CD4-positive, CD25-positive, alpha-beta regulatory T cell (primary cell): ENCODE results near the gene C10orf88. TPM values are rescaled to one million over a fixed set of nuclear protein-coding genes. Genes with fewer than 3 reads are reported as not detected.
A peak's percentile ranks its signal among the peaks of the same experiment; 100 is the strongest.

Source experiments
- ATAC-seq, 2 donors: fragments of 150-1000 bp; cut with Tn5 transposase; one replicate each; pipeline ENCODE4 v1.10.0; 2021; ENCODE audit warnings: low read depth in 2 of 2, moderate number of reproducible peaks in 2 of 2, moderate library complexity in 1 of 2
- DNase-seq, 3 donors: peaks; one replicate each; pipeline versions ENCODE4 v3.0.0 to v3.0.0-alpha.2; 2012 to 2022; ENCODE audit warnings: mixed read lengths in 1 of 3
- H3K27ac ChIP-seq: one replicate; pipeline ENCODE4 v1.7.0; 2013; ENCODE audit warnings: mild to moderate bottlenecking, low read length; ENCODE audit not compliant: insufficient read depth, poor library complexity, severe bottlenecking
- H3K27me3 ChIP-seq: one replicate; pipeline ENCODE4 v1.7.0; 2013; ENCODE audit warnings: low read length; ENCODE audit not compliant: control insufficient read depth, insufficient read depth
- H3K36me3 ChIP-seq: one replicate; pipeline ENCODE4 v1.7.0; 2013; ENCODE audit warnings: mild to moderate bottlenecking, low read length, moderate library complexity; ENCODE audit not compliant: control insufficient read depth, insufficient read depth
- H3K4me1 ChIP-seq: 2 replicates; pipeline ENCODE4 v1.7.0; 2013; ENCODE audit warnings: mild to moderate bottlenecking, low read length; ENCODE audit not compliant: insufficient read depth, control insufficient read depth, poor library complexity, severe bottlenecking
- H3K4me3 ChIP-seq: one replicate; pipeline ENCODE4 v1.7.0; 2013; ENCODE audit warnings: low read depth, mild to moderate bottlenecking, low read length, moderate library complexity
- H3K9me3 ChIP-seq, 2 experiments: 1 replicate in 1 of 2; 2 replicates in 1 of 2; pipeline ENCODE4 v1.7.0; 2013; ENCODE audit warnings: low read length in 2 of 2, mild to moderate bottlenecking in 1 of 2, moderate library complexity in 1 of 2; ENCODE audit not compliant: control insufficient read depth in 2 of 2
- H3K27ac Mint-ChIP-seq, 3 donors: one replicate each; pipeline ENCODE4 v1.8.0; 2020 to 2022; ENCODE audit warnings: mild to moderate bottlenecking in 3 of 3, mixed read lengths in 3 of 3, moderate library complexity in 2 of 3
- H3K27me3 Mint-ChIP-seq: one replicate; pipeline ENCODE4 v1.8.0; 2022; ENCODE audit warnings: mild to moderate bottlenecking, mixed read lengths
- H3K36me3 Mint-ChIP-seq: one replicate; pipeline ENCODE4 v1.8.0; 2020; ENCODE audit warnings: mixed read lengths
- H3K4me1 Mint-ChIP-seq, 4 donors: one replicate each; pipeline ENCODE4 v1.8.0; 2020 to 2022; ENCODE audit warnings: mixed read lengths in 4 of 4, mild to moderate bottlenecking in 1 of 4
- H3K4me3 Mint-ChIP-seq, 4 donors: one replicate each; pipeline ENCODE4 v1.8.0; 2020 to 2022; ENCODE audit warnings: mild to moderate bottlenecking in 4 of 4, mixed read lengths in 4 of 4, moderate library complexity in 3 of 4
- H3K9me3 Mint-ChIP-seq, 7 donors: one replicate each; pipeline ENCODE4 v1.8.0; 2020 to 2022; ENCODE audit warnings: mixed read lengths in 7 of 7, mild to moderate bottlenecking in 3 of 7, moderate library complexity in 2 of 7
- polyA plus RNA-seq, 4 donors: library from polyadenylated mRNA; unstranded; fragments of 300-500 nt; fragmentation: Illumina TruSeq; gene quantifications; one replicate each; pipeline ENCODE4 v1.2.3, GENCODE V29; 2021
- total RNA-seq: library from RNA; stranded (reverse); gene quantifications from one replicate; pipeline ENCODE4 v1.2.3, GENCODE V29; 2022

The C10orf88 gene
- total and polyA plus RNA-seq, 5 donors from 2014 or later, result 7.7 to 14.2 (median 10.7) TPM

- H3K36me3 ChIP-seq, result no peaks in the 10 kb centered on the region
- H3K4me3 Mint-ChIP-seq, result peak overlapping the region; percentile 89 to 95 (median 94)
- no peaks in the 10 kb centered on the region for H3K9me3 ChIP-seq
- H3K27ac ChIP-seq, result peak overlapping the region; percentile 45
- H3K4me3 ChIP-seq, result peak overlapping the region; percentile 85
- H3K36me3 Mint-ChIP-seq, result peaks cover 5% of the 10 kb centered on the region
- H3K4me1 ChIP-seq, result peaks cover 10% of the 10 kb centered on the region
- no peak for ATAC-seq
- no peaks in the 10 kb centered on the region for H3K27me3 ChIP-seq
- no peaks in the 10 kb centered on the region for H3K9me3 Mint-ChIP-seq
- H3K4me1 Mint-ChIP-seq, result peaks cover 9 to 17% (median 14%) of the 10 kb centered on the region in 4 donors
- peak overlapping the region in 2 of 3 donors; percentile 96 to 97 for H3K27ac Mint-ChIP-seq
- peak in 1 of 3 donors; percentile 38 for DNase-seq
- H3K27me3 Mint-ChIP-seq, result peaks cover 8% of the 10 kb centered on the region
Observed at GRCh38 chr10:122981066-122981464, 27.0 kb upstream of the C10orf88 start.

- Histone ChIP-seq H3K27me3 (no peaks in the 10 kb centered on the region), H3K27ac (peak within 1 kb of the TSS; percentile 89), H3K36me3 (no peaks in the 10 kb centered on the region), H3K9me3 (no peaks in the 10 kb centered on the region), H3K4me1 (peaks cover 10% of the 10 kb centered on the region), H3K4me3 (peak within 1 kb of the TSS; percentile 85)
- Mint-ChIP-seq H3K27me3 (peaks cover 8% of the 10 kb centered on the region), H3K36me3 (peaks cover 5% of the 10 kb centered on the region), H3K4me1 (peaks cover 9 to 17% (median 14%) of the 10 kb centered on the region in 4 donors), H3K4me3 (peak within 1 kb of the TSS; percentile 89 to 95 (median 94)), H3K27ac (peak within 1 kb of the TSS; percentile 93 to 97 (median 96)), H3K9me3 (no peaks in the 10 kb centered on the region)
- peak; percentile 86 to 94 (median 91) for DNase-seq
- peak; percentile 97 to 98 for ATAC-seq
Observed at GRCh38 chr10:122980209-122981065, 26.4 kb upstream of the C10orf88 start, which contains the start of gene PSTK. Gene PSTK, plus strand, starts transcription at chr10:122980401. Its CDS starts 79 bp downstream, at chr10:122980480.

GRCh38 chr10:122974543-122975064 is 20.6 kb upstream of the C10orf88 start:
- Mint-ChIP-seq H3K27ac (no peak overlapping the region), H3K9me3 (no peaks in the 10 kb centered on the region), H3K36me3 (no peaks in the 10 kb centered on the region), H3K4me3 (no peak overlapping the region), H3K4me1 (no peaks in the 10 kb centered on the region), H3K27me3 (peaks cover 22% of the 10 kb centered on the region)
- no peaks in the 10 kb centered on the region for H3K9me3 ChIP-seq
- DNase-seq (no peak), ATAC-seq (no peak)
- peaks cover 5% of the 10 kb centered on the region for H3K27me3 ChIP-seq
- no peaks in the 10 kb centered on the region for H3K36me3 ChIP-seq
- no peak overlapping the region for H3K27ac ChIP-seq
- no peaks in the 10 kb centered on the region for H3K4me1 ChIP-seq
- H3K4me3 ChIP-seq, result no peak overlapping the region

- Histone ChIP-seq H3K27ac (no peak overlapping the region), H3K27me3 (peaks cover 7% of the 10 kb centered on the region), H3K4me3 (no peak overlapping the region), H3K4me1 (no peaks in the 10 kb centered on the region), H3K9me3 (no peaks in the 10 kb centered on the region), H3K36me3 (no peaks in the 10 kb centered on the region)
- no peak overlapping the region for H3K27ac Mint-ChIP-seq
- no peak overlapping the region for H3K4me3 Mint-ChIP-seq
- no peaks in the 10 kb centered on the region for H3K36me3 Mint-ChIP-seq
- peaks cover 22% of the 10 kb centered on the region for H3K27me3 Mint-ChIP-seq
- ATAC-seq (no peak), DNase-seq (no peak)
- no peaks in the 10 kb centered on the region for H3K4me1 Mint-ChIP-seq
- peaks cover 0 to 3% (median 0%) of the 10 kb centered on the region in 7 donors for H3K9me3 Mint-ChIP-seq
Observed at GRCh38 chr10:122974023-122974422, 20.0 kb upstream of the C10orf88 start.

DNA sequence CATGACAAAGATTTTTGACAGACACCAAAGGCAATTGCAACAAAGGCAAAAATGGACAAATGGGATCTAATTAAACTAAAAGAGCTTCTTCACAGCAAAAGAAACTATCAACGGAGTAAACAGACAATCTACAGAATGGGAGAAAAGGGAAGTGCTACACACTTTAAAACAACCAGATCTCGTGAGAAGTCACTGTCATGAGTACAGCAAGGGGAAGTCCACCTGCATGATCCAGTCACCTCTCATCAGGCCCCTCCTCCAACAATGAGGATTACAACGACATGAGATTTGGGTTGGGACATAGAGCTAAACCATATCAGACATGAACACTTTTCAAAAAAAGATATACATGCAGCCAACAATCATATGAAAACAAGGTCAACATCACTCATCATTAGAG is 14.7 kb upstream of the C10orf88 start:
- H3K4me3 Mint-ChIP-seq, result no peak overlapping the region

DNA sequence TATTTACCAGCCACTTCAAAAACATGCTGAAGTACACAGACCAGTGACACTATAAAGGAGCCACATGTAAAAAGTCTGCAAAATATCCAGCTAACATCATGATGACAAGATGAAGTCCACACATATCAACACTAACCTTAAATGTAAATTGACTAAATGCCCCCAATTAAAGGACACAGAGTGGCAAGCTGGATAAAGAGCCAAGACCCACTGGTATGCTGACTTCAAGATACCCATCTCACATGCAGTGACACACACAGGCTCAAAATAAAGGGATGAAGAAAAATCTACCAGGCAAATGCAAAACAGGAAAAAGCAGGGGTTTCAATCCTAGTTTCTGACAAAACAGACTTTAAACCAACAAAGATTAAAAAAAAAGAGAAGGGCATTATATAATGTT is 12.9 kb upstream of the C10orf88 start:
- peaks cover 56% of the 10 kb centered on the region for H3K27me3 Mint-ChIP-seq
- ATAC-seq, result no peak
- H3K27me3 ChIP-seq, result peaks cover 28% of the 10 kb centered on the region
- no peaks in the 10 kb centered on the region for H3K4me1 Mint-ChIP-seq
- H3K36me3 ChIP-seq, result no peaks in the 10 kb centered on the region
- peaks cover 16 to 30% of the 10 kb centered on the region in 2 experiments for H3K9me3 ChIP-seq
- no peak overlapping the region for H3K4me3 Mint-ChIP-seq
- no peak overlapping the region for H3K27ac Mint-ChIP-seq
- DNase-seq, result no peak
- no peak overlapping the region for H3K4me3 ChIP-seq
- H3K4me1 ChIP-seq, result no peaks in the 10 kb centered on the region
- peaks cover 9% of the 10 kb centered on the region for H3K36me3 Mint-ChIP-seq
- no peak overlapping the region for H3K27ac ChIP-seq
- peaks cover 4 to 34% (median 22%) of the 10 kb centered on the region in 7 donors for H3K9me3 Mint-ChIP-seq

More for the DNA sequence above, 14.7 kb upstream of the C10orf88 start:
- DNase-seq (no peak), ATAC-seq (no peak)
- Mint-ChIP-seq H3K36me3 (peaks cover 9% of the 10 kb centered on the region), H3K27ac (no peak overlapping the region), H3K27me3 (peaks cover 52% of the 10 kb centered on the region), H3K4me1 (no peaks in the 10 kb centered on the region), H3K9me3 (peaks cover 4 to 34% (median 20%) of the 10 kb centered on the region in 7 donors)
- H3K36me3 ChIP-seq, result no peaks in the 10 kb centered on the region
- H3K4me1 ChIP-seq, result no peaks in the 10 kb centered on the region
- peaks cover 22% of the 10 kb centered on the region for H3K27me3 ChIP-seq
- no peak overlapping the region for H3K27ac ChIP-seq
- H3K4me3 ChIP-seq, result no peak overlapping the region
- peaks cover 16 to 30% of the 10 kb centered on the region in 2 experiments for H3K9me3 ChIP-seq

GRCh38 chr10:122962405-122962804 is 8.4 kb upstream of the C10orf88 start:
- Histone ChIP-seq H3K4me1 (no peaks in the 10 kb centered on the region), H3K27me3 (peaks cover 26% of the 10 kb centered on the region), H3K4me3 (no peak overlapping the region), H3K27ac (no peak overlapping the region), H3K9me3 (peaks cover 15 to 22% of the 10 kb centered on the region in 2 experiments), H3K36me3 (no peaks in the 10 kb centered on the region)
- Mint-ChIP-seq H3K36me3 (peaks cover 11% of the 10 kb centered on the region), H3K9me3 (peaks cover 2 to 24% (median 17%) of the 10 kb centered on the region in 7 donors), H3K4me1 (no peaks in the 10 kb centered on the region), H3K4me3 (no peak overlapping the region), H3K27me3 (peaks cover 39% of the 10 kb centered on the region), H3K27ac (no peak overlapping the region)
- ATAC-seq (no peak), DNase-seq (no peak)
